NT2/D1 (cell line): ENCODE measurements around the gene MAP2.

Experiments
- SUZ12 ChIP-seq: IDR thresholded peaks from 2 replicates; pipeline ENCODE4 v1.6.1; 2011; ENCODE audit not compliant: insufficient read length, insufficient read depth; ENCODE audit errors: extremely low read depth
- YY1 ChIP-seq: IDR thresholded peaks from 2 replicates; pipeline ENCODE4 v1.6.1; 2011; ENCODE audit not compliant: insufficient read length, insufficient read depth
- ZNF274 ChIP-seq: IDR thresholded peaks from 2 replicates; pipeline ENCODE4 v1.6.1; 2011; ENCODE audit warnings: mild to moderate bottlenecking, low read depth, low read length

- TF ChIP-seq YY1: no peak
- TF ChIP-seq ZNF274: no peak
- TF ChIP-seq SUZ12: no peak
Measured at GRCh38 chr2:209610631-209611030, 186.8 kb downstream of the MAP2 start.
